HG02885 (cell line): ENCODE data around the gene SLC15A5.

Experiments used
- ATAC-seq: cut with Tn5 transposase; IDR thresholded peaks from one replicate; pipeline ENCODE4 v1.9.1; 2021; ENCODE audit warnings: mild to moderate bottlenecking; ENCODE audit not compliant: unreplicated experiment, poor library complexity

SLC15A5 gene

GRCh38 chr12:16277585-16277984, at the start of gene SLC15A5:
SLC15A5 (minus strand) TSS chr12:16277685; CDS start chr12:16277685, 0 bp downstream.
- no peak for ATAC-seq

- no peak for ATAC-seq
These were observed 47.9 kb upstream of the SLC15A5 start for GRCh38 chr12:16325426-16325825.

GRCh38 chr12:16324772-16325171, 47.3 kb upstream of the SLC15A5 start:
- ATAC-seq, result no peak

- no peak for ATAC-seq
These were observed 46.8 kb upstream of the SLC15A5 start for GRCh38 chr12:16324272-16324671.

GRCh38 chr12:16323638-16324037, 46.2 kb upstream of the SLC15A5 start:
- no peak for ATAC-seq

- ATAC-seq, result no peak
These were observed 45.5 kb upstream of the SLC15A5 start for GRCh38 chr12:16323010-16323409.

- ATAC-seq, result no peak
These were observed 33.4 kb upstream of the SLC15A5 start for GRCh38 chr12:16310934-16311333.

GRCh38 chr12:16307856-16308475, 30.5 kb upstream of the SLC15A5 start:
- ATAC-seq, result no peak

GRCh38 chr12:16303939-16304338, 26.5 kb upstream of the SLC15A5 start:
- ATAC-seq, result no peak

- no peak for ATAC-seq
These were observed 23.3 kb upstream of the SLC15A5 start for GRCh38 chr12:16300736-16301135.

- no peak for ATAC-seq
These were observed 22.6 kb upstream of the SLC15A5 start for GRCh38 chr12:16300122-16300521.

GRCh38 chr12:16299403-16299802, 21.9 kb upstream of the SLC15A5 start:
- no peak for ATAC-seq

GRCh38 chr12:16297521-16297920, 20.0 kb upstream of the SLC15A5 start:
- ATAC-seq, result no peak

- no peak for ATAC-seq
These were observed 17.0 kb upstream of the SLC15A5 start for GRCh38 chr12:16294376-16294956.

- no peak for ATAC-seq
These were observed 13.5 kb upstream of the SLC15A5 start for GRCh38 chr12:16291032-16291431.

GRCh38 chr12:16285586-16285985, 8.1 kb upstream of the SLC15A5 start:
- ATAC-seq, result no peak

- no peak for ATAC-seq
These were observed 5.5 kb upstream of the SLC15A5 start for GRCh38 chr12:16282978-16283377.

GRCh38 chr12:16282081-16282480, 4.6 kb upstream of the SLC15A5 start:
- ATAC-seq, result no peak

- ATAC-seq, result no peak
These were observed 3.7 kb upstream of the SLC15A5 start for GRCh38 chr12:16281157-16281556.

GRCh38 chr12:16272222-16272621, 5.3 kb downstream of the SLC15A5 start:
- ATAC-seq, result no peak

- ATAC-seq, result no peak
These were observed 6.4 kb downstream of the SLC15A5 start for GRCh38 chr12:16271062-16271461.

GRCh38 chr12:16269946-16270345, 7.5 kb downstream of the SLC15A5 start:
- no peak for ATAC-seq
